Measurements from ENCODE around the gene TNFAIP8L1. TPM values are rescaled to one million over a fixed set of nuclear protein-coding genes. Genes with fewer than 3 reads are reported as not detected.

The TNFAIP8L1 gene
- total and polyA plus RNA-seq, 10 donors, result 12.5 to 39.8 (median 27.1) TPM

DNA sequence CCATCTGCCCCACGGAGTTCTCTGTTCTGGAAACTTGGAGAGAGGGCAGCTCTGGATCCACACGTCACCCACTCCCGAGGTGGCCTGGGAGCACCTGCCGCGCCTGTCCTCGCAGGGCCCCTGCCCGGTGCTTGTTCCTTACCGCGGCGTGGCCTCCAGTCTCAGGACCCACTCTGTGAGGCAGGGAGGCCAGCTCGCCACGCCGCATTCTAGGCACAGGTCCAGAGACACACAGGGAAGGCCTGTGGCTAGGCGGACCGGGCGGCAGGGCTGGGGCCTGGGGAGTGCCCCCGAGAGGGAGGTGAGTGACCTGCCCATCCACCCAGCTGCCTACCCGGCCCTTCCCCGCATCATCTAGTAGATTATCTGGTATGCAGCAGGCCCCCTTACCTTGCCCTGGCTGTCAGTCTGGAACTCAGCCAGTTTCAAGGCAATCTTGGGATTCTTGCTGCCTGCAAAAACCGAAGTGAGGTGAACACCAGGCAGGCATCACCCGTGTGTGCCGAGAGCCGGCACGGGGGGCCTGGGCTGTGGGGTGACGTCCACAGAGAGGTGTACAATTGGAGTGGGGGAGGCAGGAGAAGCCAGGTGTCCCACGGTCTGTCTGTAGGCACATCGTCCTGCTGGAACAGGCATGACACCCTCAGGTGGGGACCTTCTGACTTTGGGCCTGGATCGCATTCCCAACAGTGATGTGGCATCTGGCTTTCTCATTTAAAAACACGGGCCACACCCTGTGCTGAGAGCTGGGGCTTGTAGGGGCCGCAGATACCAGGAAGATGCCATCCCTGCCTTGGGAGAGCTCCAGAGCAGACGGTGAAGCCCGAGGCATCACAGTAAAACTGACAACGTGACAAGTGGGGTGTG, 60.7 kb downstream of the TNFAIP8L1 start:
- peaks cover 0 to 2% (median 0%) of the 10 kb centered on the region in 6 donors for H3K4me1 ChIP-seq
- H3K36me3 ChIP-seq, result peaks cover 0 to 100% (median 97%) of the 10 kb centered on the region in 6 donors
- H3K4me3 ChIP-seq, result no peak overlapping the region
- H3K9me3 ChIP-seq, result no peaks in the 10 kb centered on the region
- TF ChIP-seq CTCF (IDR thresholded peaks at IDR 0.05 in 8 of 11, conservative IDR thresholded peaks at IDR 0.05 in 3 of 11) (no peak), POLR2AphosphoS5 (IDR thresholded peaks at IDR 0.05) (peak in 1 of 3 donors; percentile 66)
- no peak overlapping the region for H3K27ac ChIP-seq
- no peaks in the 10 kb centered on the region for H3K27me3 ChIP-seq (replicated peaks in 1 of 7)
- DNase-seq, result no peak
- WGBS, 5 donors, result 88 to 97% (median 95%) methylated on average over 21 to 33 of the region's 33 CpGs
- intact Hi-C loops (cut with DNase I; ENCODE audit: low total_unique reads), result no loop called here

DNA sequence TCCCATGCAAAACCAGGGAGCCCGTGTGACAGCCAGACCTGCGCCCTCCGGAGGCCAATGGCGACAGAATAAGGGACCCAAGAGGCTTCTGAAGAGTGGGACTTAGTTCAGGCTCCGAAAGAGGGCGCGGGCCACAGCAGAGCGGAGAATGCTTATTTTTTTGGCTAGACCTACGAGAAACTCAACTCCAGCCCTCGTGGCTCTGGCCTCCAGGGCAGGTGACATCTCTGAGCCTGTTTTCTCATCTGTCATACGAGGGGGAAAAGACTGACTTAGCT, 61.3 kb downstream of the TNFAIP8L1 start:
- intact Hi-C loops (cut with DNase I; ENCODE audit: low total_unique reads), result no loop called here
- DNase-seq, result no peak
- 91 to 97% (median 94%) methylated on average over 11 of the region's 11 CpGs for WGBS, 5 donors
- Histone ChIP-seq H3K9me3 (no peaks in the 10 kb centered on the region), H3K36me3 (peaks cover 0 to 100% (median 97%) of the 10 kb centered on the region in 6 donors), H3K4me3 (no peak overlapping the region), H3K27me3 (replicated peaks in 1 of 7) (no peaks in the 10 kb centered on the region), H3K27ac (no peak overlapping the region), H3K4me1 (no peaks in the 10 kb centered on the region)
- TF ChIP-seq POLR2AphosphoS5 (IDR thresholded peaks at IDR 0.05) (no peak), POLR2A (IDR thresholded peaks at IDR 0.05) (no peak), CTCF (IDR thresholded peaks at IDR 0.05 in 8 of 11, conservative IDR thresholded peaks at IDR 0.05 in 3 of 11) (no peak)

DNA sequence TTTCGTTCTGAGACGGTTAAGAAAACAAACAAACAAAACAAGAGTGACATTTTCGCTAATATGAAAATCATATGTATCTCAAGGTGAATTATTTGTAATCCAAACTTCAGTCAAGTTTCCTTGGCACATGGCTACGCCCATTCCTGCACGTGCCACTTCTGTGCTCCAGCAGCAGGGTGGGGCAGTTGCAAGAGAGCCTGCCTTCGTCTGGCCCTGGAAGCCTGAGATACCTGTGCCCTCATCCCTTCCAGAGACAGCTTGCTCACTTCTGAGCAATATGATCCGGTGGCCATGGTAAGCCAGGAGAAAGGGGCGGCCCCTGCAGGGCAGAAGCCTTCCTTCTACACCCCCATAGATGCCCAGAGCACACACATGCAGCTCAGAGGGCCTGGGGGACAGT, 62.2 kb downstream of the TNFAIP8L1 start:
- H3K4me1 ChIP-seq, result no peaks in the 10 kb centered on the region
- no peaks in the 10 kb centered on the region for H3K9me3 ChIP-seq
- H3K36me3 ChIP-seq, result peaks cover 0 to 100% (median 93%) of the 10 kb centered on the region in 6 donors
- 90 to 97% (median 95%) methylated on average over 6 to 8 of the region's 8 CpGs for WGBS, 5 donors
- intact Hi-C loops (cut with DNase I; ENCODE audit: low total_unique reads), result no loop called here
- no peak overlapping the region for H3K4me3 ChIP-seq
- no peaks in the 10 kb centered on the region for H3K27me3 ChIP-seq (replicated peaks in 1 of 7)
- DNase-seq, result no peak
- TF ChIP-seq POLR2AphosphoS5 (IDR thresholded peaks at IDR 0.05) (no peak), CTCF (IDR thresholded peaks at IDR 0.05 in 8 of 11, conservative IDR thresholded peaks at IDR 0.05 in 3 of 11) (no peak)
- no peak overlapping the region for H3K27ac ChIP-seq

GRCh38 chr19:4702764-4703163, 63.4 kb downstream of the TNFAIP8L1 start:
- Histone ChIP-seq H3K4me1 (peaks cover 0 to 2% (median 0%) of the 10 kb centered on the region in 6 donors), H3K27ac (no peak overlapping the region), H3K36me3 (peaks cover 0 to 99% (median 86%) of the 10 kb centered on the region in 6 donors), H3K9me3 (no peaks in the 10 kb centered on the region), H3K4me3 (no peak overlapping the region), H3K27me3 (replicated peaks in 1 of 7) (no peaks in the 10 kb centered on the region)
- WGBS, 5 donors, result 86 to 97% (median 92%) methylated on average over 11 of the region's 11 CpGs
- DNase-seq, result no peak
- TF ChIP-seq POLR2AphosphoS5 (IDR thresholded peaks at IDR 0.05), result peak in 1 of 3 donors; percentile 27
- no peak for TF ChIP-seq CTCF (IDR thresholded peaks at IDR 0.05 in 8 of 11, conservative IDR thresholded peaks at IDR 0.05 in 3 of 11)
- intact Hi-C loops (cut with DNase I; ENCODE audit: low total_unique reads), result no loop called here

Measured in spleen (tissue), 11 donors.